ENCODE results near the gene TUBG1.
"Not testable (repeated sequence)": the region's sequence is repeated elsewhere in the genome, so short reads cannot be mapped to it uniquely, and the experiment has no call there.

TUBG1 gene

GRCh38 chr17:42629411-42630009, 20.0 kb downstream of the TUBG1 start:
- Mint-ChIP-seq H3K27ac (no peak overlapping the region), H3K4me1 (no peaks in the 10 kb centered on the region), H3K36me3 (no peaks in the 10 kb centered on the region), H3K27me3 (no peaks in the 10 kb centered on the region), H3K4me3 (no peak overlapping the region), H3K9me3 (no peaks in the 10 kb centered on the region)
- ATAC-seq, result no peak

- no peaks in the 10 kb centered on the region for H3K27me3 Mint-ChIP-seq
- no peak overlapping the region for H3K4me3 Mint-ChIP-seq
- ATAC-seq, result no peak
- no peaks in the 10 kb centered on the region for H3K36me3 Mint-ChIP-seq
- no peaks in the 10 kb centered on the region for H3K4me1 Mint-ChIP-seq
- H3K27ac Mint-ChIP-seq, result no peak overlapping the region
- no peaks in the 10 kb centered on the region for H3K9me3 Mint-ChIP-seq
These were observed 23.5 kb downstream of the TUBG1 start for GRCh38 chr17:42632949-42633444.

GRCh38 chr17:42639525-42640113, 30.1 kb downstream of the TUBG1 start:
- Mint-ChIP-seq H3K36me3 (no peaks in the 10 kb centered on the region), H3K4me1 (no peaks in the 10 kb centered on the region), H3K27me3 (peaks cover 17% of the 10 kb centered on the region), H3K4me3 (no peak overlapping the region), H3K27ac (no peak overlapping the region), H3K9me3 (no peaks in the 10 kb centered on the region)
- ATAC-seq, result no peak

- ATAC-seq, result no peak
- Mint-ChIP-seq H3K36me3 (no peaks in the 10 kb centered on the region), H3K9me3 (no peaks in the 10 kb centered on the region), H3K27me3 (peaks cover 17% of the 10 kb centered on the region), H3K4me1 (no peaks in the 10 kb centered on the region), H3K27ac (no peak overlapping the region), H3K4me3 (no peak overlapping the region)
These were observed 30.6 kb downstream of the TUBG1 start for GRCh38 chr17:42640121-42640520.

- no peak overlapping the region for H3K27ac Mint-ChIP-seq
- H3K36me3 Mint-ChIP-seq, result no peaks in the 10 kb centered on the region
- H3K27me3 Mint-ChIP-seq, result peaks cover 26% of the 10 kb centered on the region
- H3K4me3 Mint-ChIP-seq, result no peak overlapping the region
- no peaks in the 10 kb centered on the region for H3K9me3 Mint-ChIP-seq
- H3K4me1 Mint-ChIP-seq, result no peaks in the 10 kb centered on the region
- no peak for ATAC-seq
These were observed 32.9 kb downstream of the TUBG1 start for GRCh38 chr17:42642336-42642735.

- no peak overlapping the region for H3K27ac Mint-ChIP-seq
- H3K4me1 Mint-ChIP-seq, result peaks cover 8% of the 10 kb centered on the region
- peaks cover 34% of the 10 kb centered on the region for H3K27me3 Mint-ChIP-seq
- no peak overlapping the region for H3K4me3 Mint-ChIP-seq
- H3K9me3 Mint-ChIP-seq, result no peaks in the 10 kb centered on the region
- ATAC-seq, result peak; percentile 27
- H3K36me3 Mint-ChIP-seq, result no peaks in the 10 kb centered on the region
These were observed 38.3 kb downstream of the TUBG1 start for GRCh38 chr17:42647778-42648177.

GRCh38 chr17:42651392-42651791, 41.9 kb downstream of the TUBG1 start:
- Mint-ChIP-seq H3K4me1 (peaks cover 28% of the 10 kb centered on the region), H3K27ac (no peak overlapping the region), H3K9me3 (no peaks in the 10 kb centered on the region), H3K36me3 (no peaks in the 10 kb centered on the region), H3K4me3 (no peak overlapping the region), H3K27me3 (peaks cover 51% of the 10 kb centered on the region)
- ATAC-seq, result no peak

- H3K27ac Mint-ChIP-seq, result no peak overlapping the region
- no peak for ATAC-seq
- H3K4me3 Mint-ChIP-seq, result peak overlapping the region; percentile 47
These were observed 44.0 kb downstream of the TUBG1 start for GRCh38 chr17:42653179-42654124.

GRCh38 chr17:42655528-42655927, 46.0 kb downstream of the TUBG1 start:
- Mint-ChIP-seq H3K9me3 (peaks cover 2% of the 10 kb centered on the region), H3K4me1 (peaks cover 42% of the 10 kb centered on the region), H3K27me3 (peaks cover 31% of the 10 kb centered on the region), H3K27ac (peak overlapping the region; percentile 28), H3K4me3 (no peak overlapping the region), H3K36me3 (no peaks in the 10 kb centered on the region)
- ATAC-seq, result no peak

More at GRCh38 chr17:42653179-42654124, 44.0 kb downstream of the TUBG1 start:
- Mint-ChIP-seq H3K4me1 (peaks cover 29% of the 10 kb centered on the region), H3K27me3 (peaks cover 41% of the 10 kb centered on the region), H3K9me3 (peaks cover 2% of the 10 kb centered on the region), H3K36me3 (no peaks in the 10 kb centered on the region)

GRCh38 chr17:42657824-42658588, 48.5 kb downstream of the TUBG1 start:
- peaks cover 29% of the 10 kb centered on the region for H3K27me3 Mint-ChIP-seq
- no peak for ATAC-seq
- H3K36me3 Mint-ChIP-seq, result no peaks in the 10 kb centered on the region
- H3K9me3 Mint-ChIP-seq, result peaks cover 2% of the 10 kb centered on the region
- H3K27ac Mint-ChIP-seq, result peak overlapping the region; percentile 84
- peak overlapping the region; percentile 59 for H3K4me3 Mint-ChIP-seq
- H3K4me1 Mint-ChIP-seq, result peaks cover 42% of the 10 kb centered on the region

GRCh38 chr17:42659079-42659931, 49.8 kb downstream of the TUBG1 start, which contains the start of gene TUBG2:
Gene TUBG2 (plus strand): TSS chr17:42659284. CDS start chr17:42659504, 220 bp downstream.
- peak; percentile 79 for ATAC-seq
- peaks cover 35% of the 10 kb centered on the region for H3K4me1 Mint-ChIP-seq
- H3K36me3 Mint-ChIP-seq, result no peaks in the 10 kb centered on the region
- peak within 1 kb of the TSS; percentile 84 for H3K27ac Mint-ChIP-seq
- H3K4me3 Mint-ChIP-seq, result peak within 1 kb of the TSS; percentile 91
- H3K27me3 Mint-ChIP-seq, result peaks cover 16% of the 10 kb centered on the region
- peaks cover 2% of the 10 kb centered on the region for H3K9me3 Mint-ChIP-seq

- ATAC-seq, H3K9me3 Mint-ChIP-seq, H3K36me3 Mint-ChIP-seq: not testable (repeated sequence)
- H3K27me3 Mint-ChIP-seq, result peaks cover 10% of the 10 kb centered on the region
- H3K4me3 Mint-ChIP-seq, result peak overlapping the region; percentile 91
- H3K27ac Mint-ChIP-seq, result peak overlapping the region; percentile 84
- H3K4me1 Mint-ChIP-seq, result peaks cover 35% of the 10 kb centered on the region
These were observed 50.4 kb downstream of the TUBG1 start for GRCh38 chr17:42659932-42660274.

- Mint-ChIP-seq H3K4me3 (no peak overlapping the region), H3K9me3 (peaks cover 2% of the 10 kb centered on the region), H3K36me3 (peaks cover 8% of the 10 kb centered on the region), H3K27me3 (peaks cover 1% of the 10 kb centered on the region), H3K27ac (no peak overlapping the region), H3K4me1 (peaks cover 28% of the 10 kb centered on the region)
- no peak for ATAC-seq
These were observed 51.3 kb downstream of the TUBG1 start for GRCh38 chr17:42660692-42661345.
